ENCODE data around the gene SPTY2D1.

GRCh38 chr11:18650353-18650752 is 16.2 kb upstream of the SPTY2D1 start:
- TF ChIP-seq CTCF (conservative IDR thresholded peaks at IDR 0.05) = no peak
- TF ChIP-seq ZFX (IDR thresholded peaks at IDR 0.05) = no peak

Data from C4-2B (cell line).